GM12892 (cell line): Measurements from ENCODE around the gene TSACC.

ENCODE experiments used
- DNase-seq: peaks from one replicate; pipeline ENCODE4 v3.0.0; 2011; ENCODE audit not compliant: insufficient read length
- FAIRE-seq: peaks from 2 replicates; lab custom pipeline; 2011; peaks lifted over from hg19 to GRCh38; lab: Jason Lieb, UNC
- POLR2A ChIP-seq: IDR thresholded peaks from 2 replicates; pipeline ENCODE4 v1.6.1; 2011; ENCODE audit warnings: low read depth, low read length, control low read depth
- POLR2AphosphoS5 ChIP-seq: IDR thresholded peaks from 2 replicates; pipeline ENCODE4 v1.6.1; 2011; ENCODE audit warnings: low read depth, low read length, control low read depth
- TAF1 ChIP-seq: IDR thresholded peaks from 2 replicates; pipeline ENCODE4 v1.6.1; 2011; ENCODE audit warnings: low read depth, mild to moderate bottlenecking, control low read depth, low read length, borderline replicate concordance

The TSACC gene

GRCh38 chr1:156390469-156391365, 52.4 kb downstream of the TSACC start:
- FAIRE-seq (no peak), DNase-seq (no peak)
- TF ChIP-seq POLR2AphosphoS5 = no peak

GRCh38 chr1:156391366-156391677, 53.0 kb downstream of the TSACC start:
- no peak for TF ChIP-seq TAF1
- TF ChIP-seq POLR2AphosphoS5 = no peak
- no peak for TF ChIP-seq POLR2A
- DNase-seq (no peak), FAIRE-seq (no peak)

- no peak for FAIRE-seq
- TF ChIP-seq POLR2A = no peak
- TF ChIP-seq TAF1 = no peak
- TF ChIP-seq POLR2AphosphoS5 = no peak
Observed at GRCh38 chr1:156391701-156392100, 53.4 kb downstream of the TSACC start.

GRCh38 chr1:156392452-156392853, 54.1 kb downstream of the TSACC start:
- no peak for DNase-seq
- no peak for TF ChIP-seq TAF1
- TF ChIP-seq POLR2AphosphoS5 = no peak
- no peak for TF ChIP-seq POLR2A
- no peak for FAIRE-seq

More at GRCh38 chr1:156391701-156392100, 53.4 kb downstream of the TSACC start:
- DNase-seq = no peak

- TF ChIP-seq POLR2A = no peak
- TF ChIP-seq POLR2AphosphoS5 = no peak
- TF ChIP-seq TAF1 = no peak
- FAIRE-seq (no peak), DNase-seq (no peak)
Observed at GRCh38 chr1:156393095-156393494, 54.8 kb downstream of the TSACC start.

GRCh38 chr1:156394082-156394481, 55.8 kb downstream of the TSACC start:
- no peak for FAIRE-seq
- TF ChIP-seq POLR2A (no peak), TAF1 (no peak), POLR2AphosphoS5 (no peak)
- DNase-seq = no peak

GRCh38 chr1:156394835-156395461, 56.6 kb downstream of the TSACC start:
- no peak for DNase-seq
- FAIRE-seq = peak; percentile 9
- TF ChIP-seq TAF1 (no peak), POLR2AphosphoS5 (no peak), POLR2A (no peak)
